Neural crest cell (in vitro differentiated cells): ENCODE data around the gene ECSCR. TPM values are rescaled to one million over a fixed set of nuclear protein-coding genes. Genes with fewer than 3 reads are reported as not detected.
"Not testable (repeated sequence)": the region's sequence is repeated elsewhere in the genome, so short reads cannot be mapped to it uniquely, and the experiment has no call there.

Experiments used
- DNase-seq: peaks from one replicate; pipeline ENCODE4 v3.0.0; 2021; ENCODE audit warnings: low read depth, mixed read lengths, low spot score
- H3K27ac Mint-ChIP-seq: one replicate; pipeline ENCODE4 v1.8.0; 2021; ENCODE audit warnings: mild to moderate bottlenecking, mixed read lengths; ENCODE audit not compliant: unreplicated experiment
- H3K27me3 Mint-ChIP-seq: 2 replicates; pipeline ENCODE4 v1.8.0; 2021; ENCODE audit warnings: low read depth, mild to moderate bottlenecking, mixed read lengths
- H3K36me3 Mint-ChIP-seq: 2 replicates; pipeline ENCODE4 v1.8.0; 2021; ENCODE audit warnings: low read depth, mild to moderate bottlenecking, mixed read lengths
- H3K4me1 Mint-ChIP-seq: 2 replicates; pipeline ENCODE4 v1.8.0; 2021; ENCODE audit warnings: mixed read lengths
- H3K4me3 Mint-ChIP-seq: one replicate; pipeline ENCODE4 v1.8.0; 2021; ENCODE audit warnings: mild to moderate bottlenecking, mixed read lengths
- H3K9me3 Mint-ChIP-seq: 2 replicates; pipeline ENCODE4 v1.8.0; 2021; ENCODE audit warnings: mixed read lengths
- CTCF ChIP-seq: fragments of 200-600 bp; sonication (generic); conservative IDR thresholded peaks from 2 replicates; pipeline ENCODE4 v1.5.0; 2021; ENCODE audit warnings: antibody characterized with exemption, mild to moderate bottlenecking
- total RNA-seq: library from RNA; stranded (reverse); gene quantifications from 2 replicates; pipeline ENCODE4 v1.2.1, GENCODE V29; 2021

The ECSCR gene
- total RNA-seq, 1 donor from 2014 or later = not detected

- Mint-ChIP-seq H3K9me3 (no peaks in the 10 kb centered on the region), H3K27ac (no peak overlapping the region), H3K4me3 (no peak overlapping the region), H3K36me3 (no peaks in the 10 kb centered on the region), H3K4me1 (no peaks in the 10 kb centered on the region), H3K27me3 (peaks cover 20% of the 10 kb centered on the region)
- TF ChIP-seq CTCF = no peak
- no peak for DNase-seq
Measured at GRCh38 chr5:139445325-139446170, 17.0 kb downstream of the ECSCR start.

- DNase-seq = no peak
- H3K4me1 Mint-ChIP-seq = peaks cover 6% of the 10 kb centered on the region
- H3K9me3 Mint-ChIP-seq = no peaks in the 10 kb centered on the region
- peaks cover 18% of the 10 kb centered on the region for H3K27me3 Mint-ChIP-seq
- no peak overlapping the region for H3K27ac Mint-ChIP-seq
- no peak for TF ChIP-seq CTCF
- H3K36me3 Mint-ChIP-seq = no peaks in the 10 kb centered on the region
- H3K4me3 Mint-ChIP-seq = peak overlapping the region; percentile 14
Measured at GRCh38 chr5:139443831-139444453, 18.6 kb downstream of the ECSCR start.

- H3K9me3 Mint-ChIP-seq, H3K4me3 Mint-ChIP-seq, H3K27me3 Mint-ChIP-seq, H3K36me3 Mint-ChIP-seq, DNase-seq, H3K27ac Mint-ChIP-seq: not testable (repeated sequence)
- peaks cover 23% of the 10 kb centered on the region for H3K4me1 Mint-ChIP-seq
Measured at GRCh38 chr5:139440416-139440815, 22.1 kb downstream of the ECSCR start.

- peak; percentile 94 for DNase-seq
- H3K27ac Mint-ChIP-seq = peak within 1 kb of the TSS; percentile 98
- H3K27me3 Mint-ChIP-seq = peaks cover 4% of the 10 kb centered on the region
- no peak for TF ChIP-seq CTCF
- H3K4me1 Mint-ChIP-seq = peaks cover 23% of the 10 kb centered on the region
- H3K9me3 Mint-ChIP-seq = no peaks in the 10 kb centered on the region
- peaks cover 6% of the 10 kb centered on the region for H3K36me3 Mint-ChIP-seq
- peak within 1 kb of the TSS; percentile 97 for H3K4me3 Mint-ChIP-seq
Measured at GRCh38 chr5:139439013-139439903, 23.3 kb downstream of the ECSCR start, which contains the start of gene DNAJC18. Gene DNAJC18 (minus strand): TSS chr5:139439525. CDS start chr5:139439445, 80 bp downstream.

GRCh38 chr5:139438707-139439012, 23.9 kb downstream of the ECSCR start:
- no peak for DNase-seq
- Mint-ChIP-seq H3K9me3 (no peaks in the 10 kb centered on the region), H3K27ac (no peak overlapping the region), H3K4me1 (peaks cover 23% of the 10 kb centered on the region), H3K4me3 (peak overlapping the region; percentile 97), H3K36me3 (peaks cover 6% of the 10 kb centered on the region), H3K27me3 (peaks cover 2% of the 10 kb centered on the region)
- no peak for TF ChIP-seq CTCF
